SK-N-SH treated with all-trans-retinoic acid at 6 μM for 48 hours (cell line): Measurements from ENCODE around the gene TRPV3.
A peak's percentile ranks its signal among the peaks of the same experiment; 100 is the strongest.

Experiments
- ATAC-seq: fragments of 200-7000 bp; cut with Tn5 transposase; 3 replicates; pipeline ENCODE4 v1.9.1; 2020; ENCODE audit warnings: mild to moderate bottlenecking, moderate library complexity
- ARNTL ChIP-seq: fragments of 450-650 bp; formaldehyde crosslinking; IDR thresholded peaks from 2 replicates; pipeline ENCODE4 v1.5.0; 2020; ENCODE audit warnings: low read depth, mild to moderate bottlenecking, moderate library complexity, borderline replicate concordance
- BACH2 ChIP-seq: fragments of 250-450 bp; sonication (Bioruptor Pico); IDR thresholded peaks from 2 replicates; pipeline ENCODE4 v1.9.0; 2021; ENCODE audit warnings: mild to moderate bottlenecking, borderline replicate concordance
- CREB5 ChIP-seq: fragments of 250-450 bp; sonication (Bioruptor Pico); IDR thresholded peaks from 2 replicates; pipeline ENCODE4 v1.5.1; 2020; ENCODE audit warnings: low read depth, mild to moderate bottlenecking, moderate library complexity
- CSRNP3 ChIP-seq: fragments of 250-450 bp; sonication (Bioruptor Pico); IDR thresholded peaks from 2 replicates; pipeline ENCODE4 v1.5.1; 2021; ENCODE audit warnings: mild to moderate bottlenecking, moderate library complexity
- ESRRG ChIP-seq: fragments of 250-450 bp; sonication (Bioruptor Pico); IDR thresholded peaks from 2 replicates; pipeline ENCODE4 v1.6.1; 2021; ENCODE audit warnings: mild to moderate bottlenecking
- GLIS3 ChIP-seq: fragments of 250-450 bp; sonication (Bioruptor Pico); IDR thresholded peaks from 2 replicates; pipeline ENCODE4 v1.5.0; 2020; ENCODE audit warnings: mild to moderate bottlenecking, moderate library complexity
- ISL1 ChIP-seq: fragments of 250-450 bp; sonication (Bioruptor Pico); IDR thresholded peaks from 2 replicates; pipeline ENCODE4 v2.1.2; 2022; ENCODE audit warnings: mild to moderate bottlenecking, moderate library complexity
- OSR1 ChIP-seq: fragments of 250-450 bp; sonication (Bioruptor Pico); IDR thresholded peaks from 2 replicates; pipeline ENCODE4 v1.8.0; 2022; ENCODE audit warnings: moderate library complexity, mild to moderate bottlenecking, inconsistent platforms
- PATZ1 ChIP-seq: fragments of 250-450 bp; sonication (Bioruptor Pico); IDR thresholded peaks from 2 replicates; pipeline ENCODE4 v1.8.0; 2020; ENCODE audit warnings: mild to moderate bottlenecking, moderate library complexity, borderline replicate concordance
- PPARA ChIP-seq: fragments of 250-450 bp; sonication (Bioruptor Pico); IDR thresholded peaks from 2 replicates; pipeline ENCODE4 v1.5.0; 2020; ENCODE audit warnings: mild to moderate bottlenecking, borderline replicate concordance
- RARB ChIP-seq: fragments of 250-450 bp; sonication (Bioruptor Pico); IDR thresholded peaks from 2 replicates; pipeline ENCODE4 v1.8.0; 2021; ENCODE audit warnings: mild to moderate bottlenecking, moderate library complexity
- SNAI2 ChIP-seq: fragments of 250-450 bp; sonication (Bioruptor Pico); IDR thresholded peaks from 2 replicates; pipeline ENCODE4 v1.5.0; 2020; ENCODE audit warnings: mild to moderate bottlenecking, moderate library complexity
- TCF4 ChIP-seq: fragments of 250-450 bp; sonication (Bioruptor Pico); IDR thresholded peaks from 2 replicates; pipeline ENCODE4 v1.8.0; 2021; ENCODE audit warnings: mild to moderate bottlenecking, moderate library complexity, borderline replicate concordance
- TOX ChIP-seq: fragments of 250-450 bp; sonication (Bioruptor Pico); IDR thresholded peaks from 2 replicates; pipeline ENCODE4 v1.8.0; 2021; ENCODE audit warnings: mild to moderate bottlenecking, moderate library complexity, borderline replicate concordance
- TSHZ2 ChIP-seq: fragments of 250-450 bp; sonication (Bioruptor Pico); IDR thresholded peaks from 2 replicates; pipeline ENCODE4 v1.5.0; 2020; ENCODE audit warnings: mild to moderate bottlenecking, moderate library complexity
- ZC3H10 ChIP-seq: fragments of 250-450 bp; sonication (Bioruptor Pico); IDR thresholded peaks from 2 replicates; pipeline ENCODE4 v1.5.1; 2021; ENCODE audit warnings: mild to moderate bottlenecking, moderate library complexity
- ZFP3 ChIP-seq: fragments of 250-450 bp; sonication (Bioruptor Pico); IDR thresholded peaks from 2 replicates; pipeline ENCODE4 v1.5.0; 2020; ENCODE audit warnings: mild to moderate bottlenecking, moderate library complexity
- ZFP30 ChIP-seq: fragments of 450-650 bp; formaldehyde crosslinking; IDR thresholded peaks from 2 replicates; pipeline ENCODE4 v1.5.0; 2022; ENCODE audit warnings: mild to moderate bottlenecking, moderate library complexity
- ZNF565 ChIP-seq: fragments of 450-650 bp; formaldehyde crosslinking; conservative IDR thresholded peaks from 2 replicates; pipeline ENCODE4 v1.5.0; 2020; ENCODE audit warnings: low read depth, mild to moderate bottlenecking, moderate library complexity
- ZNF70 ChIP-seq: fragments of 450-650 bp; formaldehyde crosslinking; IDR thresholded peaks from 2 replicates; pipeline ENCODE4 v1.5.0; 2020; ENCODE audit warnings: mild to moderate bottlenecking, moderate library complexity
- ZNF8 ChIP-seq: fragments of 450-650 bp; formaldehyde crosslinking; IDR thresholded peaks from 2 replicates; pipeline ENCODE4 v1.5.0; 2020; ENCODE audit warnings: mild to moderate bottlenecking, moderate library complexity

The TRPV3 gene

GRCh38 chr17:3556916-3557767, 470 bp downstream of the TRPV3 start:
- TF ChIP-seq TOX (CRISPR knock-in tag): no peak
- no peak for TF ChIP-seq PPARA (CRISPR knock-in tag)
- TF ChIP-seq ZNF565 (CRISPR knock-in tag): no peak
- no peak for TF ChIP-seq CSRNP3 (CRISPR knock-in tag)
- no peak for TF ChIP-seq ZFP3 (CRISPR knock-in tag)
- ATAC-seq: no peak

- ATAC-seq: no peak
- TF ChIP-seq ZC3H10 (CRISPR knock-in tag) (no peak), TSHZ2 (CRISPR knock-in tag) (no peak), TCF4 (CRISPR knock-in tag) (no peak), OSR1 (no peak), RARB (CRISPR knock-in tag) (no peak), SNAI2 (CRISPR knock-in tag) (no peak), CSRNP3 (CRISPR knock-in tag) (no peak)
Measured at GRCh38 chr17:3556239-3556915, 1.2 kb downstream of the TRPV3 start.

GRCh38 chr17:3555189-3555796, 2.3 kb downstream of the TRPV3 start:
- TF ChIP-seq RARB (CRISPR knock-in tag) (no peak), ZNF70 (CRISPR knock-in tag) (peak; percentile 90)
- no peak for ATAC-seq

GRCh38 chr17:3554440-3554839, 3.2 kb downstream of the TRPV3 start:
- ATAC-seq: no peak
- no peak for TF ChIP-seq RARB (CRISPR knock-in tag)
- no peak for TF ChIP-seq TCF4 (CRISPR knock-in tag)
- no peak for TF ChIP-seq CREB5 (CRISPR knock-in tag)
- TF ChIP-seq BACH2 (CRISPR knock-in tag): no peak
- TF ChIP-seq GLIS3: no peak
- no peak for TF ChIP-seq TOX (CRISPR knock-in tag)
- TF ChIP-seq PATZ1 (CRISPR knock-in tag): no peak
- TF ChIP-seq ZNF8 (CRISPR knock-in tag): no peak
- TF ChIP-seq ESRRG: no peak
- TF ChIP-seq ZNF70 (CRISPR knock-in tag): no peak
- TF ChIP-seq ZFP30: no peak
- no peak for TF ChIP-seq ZNF565 (CRISPR knock-in tag)
- no peak for TF ChIP-seq ZFP3 (CRISPR knock-in tag)
- no peak for TF ChIP-seq TSHZ2 (CRISPR knock-in tag)
- TF ChIP-seq ZC3H10 (CRISPR knock-in tag): no peak
- no peak for TF ChIP-seq ISL1 (CRISPR knock-in tag)
- TF ChIP-seq SNAI2 (CRISPR knock-in tag): no peak
- TF ChIP-seq ARNTL (CRISPR knock-in tag): no peak
